Stimulated activated CD8-positive, alpha-beta memory T cell treated with anti-CD3 and anti-CD28 coated beads, Interleukin-15, amount 100 ng/mL, for 4 hours (primary cell): ENCODE measurements around the gene NEK6.

Source experiments
- DNase-seq, 2 donors: peaks; one replicate each; pipeline ENCODE4 v3.0.0-alpha.2; 2020; ENCODE audit warnings: low read depth in 2 of 2

Gene NEK6

GRCh38 chr9:124373851-124374250 is 116.1 kb downstream of the NEK6 start:
- DNase-seq: no peak

GRCh38 chr9:124375726-124376125 is 118.0 kb downstream of the NEK6 start:
- DNase-seq: no peak

- DNase-seq: no peak
Observed at GRCh38 chr9:124376329-124376728, 118.6 kb downstream of the NEK6 start.

- DNase-seq: no peak
Observed at GRCh38 chr9:124377551-124378406, 120.0 kb downstream of the NEK6 start.

GRCh38 chr9:124381170-124381945 is 123.6 kb downstream of the NEK6 start:
- DNase-seq: no peak

- DNase-seq: no peak
Observed at GRCh38 chr9:124384210-124384609, 126.5 kb downstream of the NEK6 start.

GRCh38 chr9:124384846-124385245 is 127.1 kb downstream of the NEK6 start:
- DNase-seq: no peak

- no peak for DNase-seq
Observed at GRCh38 chr9:124385623-124386022, 127.9 kb downstream of the NEK6 start.

- DNase-seq: no peak
Observed at GRCh38 chr9:124386201-124386600, 128.5 kb downstream of the NEK6 start.

GRCh38 chr9:124388275-124389048 is 130.7 kb downstream of the NEK6 start:
- DNase-seq: no peak

GRCh38 chr9:124389146-124389939 is 131.6 kb downstream of the NEK6 start:
- DNase-seq: no peak

GRCh38 chr9:124390794-124391658 is 133.3 kb downstream of the NEK6 start:
- no peak for DNase-seq

GRCh38 chr9:124392254-124392870 is 134.6 kb downstream of the NEK6 start:
- no peak for DNase-seq

GRCh38 chr9:124392871-124393460 is 135.2 kb downstream of the NEK6 start:
- no peak for DNase-seq

GRCh38 chr9:124394167-124394566 is 136.4 kb downstream of the NEK6 start:
- DNase-seq: no peak

GRCh38 chr9:124394596-124394995 is 136.8 kb downstream of the NEK6 start:
- DNase-seq: no peak

GRCh38 chr9:124395826-124396225 is 138.1 kb downstream of the NEK6 start:
- no peak for DNase-seq

- DNase-seq: no peak
Observed at GRCh38 chr9:124398191-124398935, 140.6 kb downstream of the NEK6 start.
